HepG2 (cell line): ENCODE data around the gene SUB1. TPM values are rescaled to one million over a fixed set of nuclear protein-coding genes. Genes with fewer than 3 reads are reported as not detected.
A peak's percentile ranks its signal among the peaks of the same experiment; 100 is the strongest.
"Not testable (repeated sequence)": the region's sequence is repeated elsewhere in the genome, so short reads cannot be mapped to it uniquely, and the experiment has no call there.

ENCODE experiments used
- DMAP1 ChIP-seq: IDR thresholded peaks from 2 replicates; pipeline ENCODE4 v1.6.1; 2016
- DR1 ChIP-seq: sonication (generic); formaldehyde crosslinking; IDR thresholded peaks from 2 replicates; pipeline ENCODE4 v1.8.0; 2021; ENCODE audit warnings: mild to moderate bottlenecking, missing genetic modification reagents, inconsistent platforms
- FOXA1 ChIP-seq, 2 experiments: fragments of 450-650 bp in 1 of 2; sonication (generic) in 1 of 2; formaldehyde crosslinking in 1 of 2; IDR thresholded peaks; 2 replicates each; pipeline versions ENCODE4 v1.4.0 to v1.6.1; 2016 to 2020; ENCODE audit warnings: missing genetic modification reagents in 1 of 2
- GATA4 ChIP-seq: sonication (generic); IDR thresholded peaks from 2 replicates; pipeline ENCODE4 v1.6.1; 2016; ENCODE audit warnings: antibody characterized with exemption, low read depth, borderline replicate concordance
- MAZ ChIP-seq, 2 experiments: sonication (generic) in 1 of 2; formaldehyde crosslinking in 1 of 2; IDR thresholded peaks; 2 replicates each; pipeline versions ENCODE4 v1.5.0 to v1.6.1; 2012 to 2020; ENCODE audit warnings: low read depth in 2 of 2, mild to moderate bottlenecking in 2 of 2, borderline replicate concordance in 1 of 2, improper control_type of control experiment in 1 of 2, low read length in 1 of 2, missing genetic modification reagents in 1 of 2, moderate library complexity in 1 of 2
- PHF5A ChIP-seq: IDR thresholded peaks from one replicate; pipeline ENCODE4 v1.6.1; 2018; ENCODE audit warnings: low read depth, missing genetic modification reagents; ENCODE audit not compliant: unreplicated experiment
- POGZ ChIP-seq: sonication (generic); formaldehyde crosslinking; IDR thresholded peaks from 2 replicates; pipeline ENCODE4 v1.4.0; 2020; ENCODE audit warnings: mild to moderate bottlenecking, missing genetic modification reagents
- SP1 ChIP-seq, 2 experiments: fragments of 450-650 bp in 1 of 2; sonication (generic) in 1 of 2; formaldehyde crosslinking in 1 of 2; IDR thresholded peaks; 2 replicates each; pipeline versions ENCODE4 v1.4.0 to v1.6.1; 2016 to 2020; ENCODE audit warnings: missing genetic modification reagents in 1 of 2
- SP4 ChIP-seq: sonication (generic); formaldehyde crosslinking; IDR thresholded peaks from 2 replicates; pipeline ENCODE4 v1.8.1; 2023; ENCODE audit warnings: mild to moderate bottlenecking, missing genetic modification reagents
- TEAD3 ChIP-seq: optimal IDR thresholded peaks from 2 replicates; pipeline ENCODE3; 2016; ENCODE audit warnings: borderline replicate concordance
- ZBTB20 ChIP-seq: sonication (generic); formaldehyde crosslinking; IDR thresholded peaks from 2 replicates; pipeline ENCODE4 v1.8.1; 2023; ENCODE audit warnings: missing genetic modification reagents, low read depth, mild to moderate bottlenecking, borderline replicate concordance
- ZMYM2 ChIP-seq: sonication (generic); formaldehyde crosslinking; IDR thresholded peaks from 2 replicates; pipeline ENCODE4 v1.8.0; 2022; ENCODE audit warnings: mild to moderate bottlenecking, missing genetic modification reagents
- ZNF556 ChIP-seq: sonication (generic); formaldehyde crosslinking; IDR thresholded peaks from 2 replicates; pipeline ENCODE4 v1.4.0; 2020; ENCODE audit warnings: mild to moderate bottlenecking, missing genetic modification reagents, borderline replicate concordance
- ZNF567 ChIP-seq: sonication (generic); formaldehyde crosslinking; IDR thresholded peaks from 2 replicates; pipeline ENCODE4 v1.8.1; 2023; ENCODE audit warnings: mild to moderate bottlenecking, missing genetic modification reagents, borderline replicate concordance
- ZNF746 ChIP-seq: sonication (generic); formaldehyde crosslinking; IDR thresholded peaks from 2 replicates; pipeline ENCODE4 v1.8.0; 2022; ENCODE audit warnings: mild to moderate bottlenecking, missing genetic modification reagents
- polyA plus RNA-seq, 8 experiments: library from polyadenylated mRNA; depleted of rRNA in 3 of 8; stranded (reverse) in 7 of 8; unstranded in 1 of 8; fragments of >200 nt; fragmentation: Illumina TruSeq in 4 of 8; extraction: Trizol in 4 of 8; gene quantifications; 2 replicates each; pipeline versions ENCODE4 v1.2.1 to v1.2.3, GENCODE V29; 2011 to 2016; ENCODE audit warnings: low read depth in 4 of 8, missing spikeins in 1 of 8, mixed read lengths in 1 of 8; ENCODE audit not compliant: insufficient read depth in 1 of 8
- total RNA-seq, 5 experiments: library from RNA; depleted of rRNA; stranded (reverse); fragments of >200 nt; fragmentation: Illumina TruSeq; extraction: Trizol; gene quantifications; 2 replicates each; pipeline ENCODE4 v1.2.3, GENCODE V29; 2016; ENCODE audit warnings: low read depth in 1 of 5
- TF ChIP-seq, protein P1 (sequence below): sonication (generic); formaldehyde crosslinking; IDR thresholded peaks from 2 replicates; pipeline ENCODE4 v1.4.0; 2020; ENCODE audit warnings: missing genetic modification reagents
- TF ChIP-seq, protein P2 (sequence below): sonication (generic); formaldehyde crosslinking; IDR thresholded peaks from 2 replicates; pipeline ENCODE4 v1.5.1; 2020; ENCODE audit warnings: mild to moderate bottlenecking, missing genetic modification reagents, moderate library complexity
- TF ChIP-seq, protein P3 (sequence below): sonication (generic); formaldehyde crosslinking; IDR thresholded peaks from 2 replicates; pipeline ENCODE4 v1.5.1; 2020; ENCODE audit warnings: mild to moderate bottlenecking, missing genetic modification reagents

The SUB1 gene
- total and polyA plus RNA-seq, 2 of the 13 experiments (the other 11 are each of a cell fraction or from before 2014, with no cell fraction given): 182 to 693 TPM

DNA sequence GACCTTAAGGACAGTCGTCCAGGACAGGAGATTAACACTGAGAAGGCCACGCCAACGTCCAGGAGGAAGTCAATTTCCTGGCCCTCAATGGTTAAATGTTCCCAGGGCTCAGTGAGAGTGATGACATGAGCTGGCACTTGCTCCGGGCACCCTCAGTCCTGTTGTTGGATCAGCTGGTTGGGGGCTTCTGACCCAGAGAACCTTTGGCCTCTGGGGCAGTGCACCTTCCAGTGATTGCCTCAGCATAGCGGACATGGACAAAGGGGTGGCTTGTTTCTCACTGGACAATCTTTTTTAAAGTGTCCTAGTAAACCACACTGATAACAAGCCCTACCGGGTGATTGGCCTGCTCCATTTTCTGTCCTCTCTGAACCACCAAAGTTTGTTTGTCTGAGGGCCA is 28.8 kb upstream of the SUB1 start (continued):
- TF ChIP-seq GATA4 (peak; percentile 78; the same call in 1 of the 2 replicates), TEAD3 (CRISPR knock-in tag) (peak; percentile 76), ZNF567 (CRISPR knock-in tag) (0 out of 2 replicates have a peak, but pooled peaks have one; percentile 56), DMAP1 (CRISPR knock-in tag) (peak; percentile 72; the same call in 1 of the 2 replicates), DR1 (CRISPR knock-in tag) (0 out of 2 replicates have a peak, but pooled peaks have one; percentile 34), MAZ (CRISPR knock-in tag; IDR thresholded peaks at IDR 0.05; ENCODE audit: low read depth) (peak; percentile 77), SP1 (CRISPR knock-in tag; IDR thresholded peaks at IDR 0.05) (0 out of 2 replicates have a peak, but pooled peaks have one; percentile 16), PHF5A (CRISPR knock-in tag) (peak; percentile 79), ZBTB20 (peak; percentile 69; the same call in 1 of the 2 replicates), ZMYM2 (0 out of 2 replicates have a peak, but pooled peaks have one; percentile 35), FOXA1 (IDR thresholded peaks at IDR 0.05) (peak; percentile 52; the same call in 1 of the 2 replicates), FOXA1 (CRISPR knock-in tag; IDR thresholded peaks at IDR 0.05) (peak; percentile 96), ZNF556 (CRISPR knock-in tag) (peak; percentile 67; the same call in 1 of the 2 replicates), SP4 (peak; percentile 70), ZNF746 (CRISPR knock-in tag) (0 out of 2 replicates have a peak, but pooled peaks have one; percentile 42), POGZ (peak; percentile 94)
- TF ChIP-seq, protein P1, sequence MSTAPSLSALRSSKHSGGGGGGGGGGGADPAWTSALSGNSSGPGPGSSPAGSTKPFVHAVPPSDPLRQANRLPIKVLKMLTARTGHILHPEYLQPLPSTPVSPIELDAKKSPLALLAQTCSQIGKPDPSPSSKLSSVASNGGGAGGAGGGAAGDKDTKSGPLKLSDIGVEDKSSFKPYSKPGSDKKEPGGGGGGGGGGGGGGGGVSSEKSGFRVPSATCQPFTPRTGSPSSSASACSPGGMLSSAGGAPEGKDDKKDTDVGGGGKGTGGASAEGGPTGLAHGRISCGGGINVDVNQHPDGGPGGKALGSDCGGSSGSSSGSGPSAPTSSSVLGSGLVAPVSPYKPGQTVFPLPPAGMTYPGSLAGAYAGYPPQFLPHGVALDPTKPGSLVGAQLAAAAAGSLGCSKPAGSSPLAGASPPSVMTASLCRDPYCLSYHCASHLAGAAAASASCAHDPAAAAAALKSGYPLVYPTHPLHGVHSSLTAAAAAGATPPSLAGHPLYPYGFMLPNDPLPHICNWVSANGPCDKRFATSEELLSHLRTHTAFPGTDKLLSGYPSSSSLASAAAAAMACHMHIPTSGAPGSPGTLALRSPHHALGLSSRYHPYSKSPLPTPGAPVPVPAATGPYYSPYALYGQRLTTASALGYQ (CRISPR knock-in tag): peak; percentile 86
- TF ChIP-seq, protein P2, sequence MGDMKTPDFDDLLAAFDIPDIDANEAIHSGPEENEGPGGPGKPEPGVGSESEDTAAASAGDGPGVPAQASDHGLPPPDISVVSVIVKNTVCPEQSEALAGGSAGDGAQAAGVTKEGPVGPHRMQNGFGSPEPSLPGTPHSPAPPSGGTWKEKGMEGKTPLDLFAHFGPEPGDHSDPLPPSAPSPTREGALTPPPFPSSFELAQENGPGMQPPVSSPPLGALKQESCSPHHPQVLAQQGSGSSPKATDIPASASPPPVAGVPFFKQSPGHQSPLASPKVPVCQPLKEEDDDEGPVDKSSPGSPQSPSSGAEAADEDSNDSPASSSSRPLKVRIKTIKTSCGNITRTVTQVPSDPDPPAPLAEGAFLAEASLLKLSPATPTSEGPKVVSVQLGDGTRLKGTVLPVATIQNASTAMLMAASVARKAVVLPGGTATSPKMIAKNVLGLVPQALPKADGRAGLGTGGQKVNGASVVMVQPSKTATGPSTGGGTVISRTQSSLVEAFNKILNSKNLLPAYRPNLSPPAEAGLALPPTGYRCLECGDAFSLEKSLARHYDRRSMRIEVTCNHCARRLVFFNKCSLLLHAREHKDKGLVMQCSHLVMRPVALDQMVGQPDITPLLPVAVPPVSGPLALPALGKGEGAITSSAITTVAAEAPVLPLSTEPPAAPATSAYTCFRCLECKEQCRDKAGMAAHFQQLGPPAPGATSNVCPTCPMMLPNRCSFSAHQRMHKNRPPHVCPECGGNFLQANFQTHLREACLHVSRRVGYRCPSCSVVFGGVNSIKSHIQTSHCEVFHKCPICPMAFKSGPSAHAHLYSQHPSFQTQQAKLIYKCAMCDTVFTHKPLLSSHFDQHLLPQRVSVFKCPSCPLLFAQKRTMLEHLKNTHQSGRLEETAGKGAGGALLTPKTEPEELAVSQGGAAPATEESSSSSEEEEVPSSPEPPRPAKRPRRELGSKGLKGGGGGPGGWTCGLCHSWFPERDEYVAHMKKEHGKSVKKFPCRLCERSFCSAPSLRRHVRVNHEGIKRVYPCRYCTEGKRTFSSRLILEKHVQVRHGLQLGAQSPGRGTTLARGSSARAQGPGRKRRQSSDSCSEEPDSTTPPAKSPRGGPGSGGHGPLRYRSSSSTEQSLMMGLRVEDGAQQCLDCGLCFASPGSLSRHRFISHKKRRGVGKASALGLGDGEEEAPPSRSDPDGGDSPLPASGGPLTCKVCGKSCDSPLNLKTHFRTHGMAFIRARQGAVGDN (CRISPR knock-in tag): peak; percentile 82
- TF ChIP-seq MAZ (IDR thresholded peaks at IDR 0.05; ENCODE audit: borderline replicate concordance, low read depth, low read length); SP1 (IDR thresholded peaks at IDR 0.05): not testable (repeated sequence)
- TF ChIP-seq, protein P3, sequence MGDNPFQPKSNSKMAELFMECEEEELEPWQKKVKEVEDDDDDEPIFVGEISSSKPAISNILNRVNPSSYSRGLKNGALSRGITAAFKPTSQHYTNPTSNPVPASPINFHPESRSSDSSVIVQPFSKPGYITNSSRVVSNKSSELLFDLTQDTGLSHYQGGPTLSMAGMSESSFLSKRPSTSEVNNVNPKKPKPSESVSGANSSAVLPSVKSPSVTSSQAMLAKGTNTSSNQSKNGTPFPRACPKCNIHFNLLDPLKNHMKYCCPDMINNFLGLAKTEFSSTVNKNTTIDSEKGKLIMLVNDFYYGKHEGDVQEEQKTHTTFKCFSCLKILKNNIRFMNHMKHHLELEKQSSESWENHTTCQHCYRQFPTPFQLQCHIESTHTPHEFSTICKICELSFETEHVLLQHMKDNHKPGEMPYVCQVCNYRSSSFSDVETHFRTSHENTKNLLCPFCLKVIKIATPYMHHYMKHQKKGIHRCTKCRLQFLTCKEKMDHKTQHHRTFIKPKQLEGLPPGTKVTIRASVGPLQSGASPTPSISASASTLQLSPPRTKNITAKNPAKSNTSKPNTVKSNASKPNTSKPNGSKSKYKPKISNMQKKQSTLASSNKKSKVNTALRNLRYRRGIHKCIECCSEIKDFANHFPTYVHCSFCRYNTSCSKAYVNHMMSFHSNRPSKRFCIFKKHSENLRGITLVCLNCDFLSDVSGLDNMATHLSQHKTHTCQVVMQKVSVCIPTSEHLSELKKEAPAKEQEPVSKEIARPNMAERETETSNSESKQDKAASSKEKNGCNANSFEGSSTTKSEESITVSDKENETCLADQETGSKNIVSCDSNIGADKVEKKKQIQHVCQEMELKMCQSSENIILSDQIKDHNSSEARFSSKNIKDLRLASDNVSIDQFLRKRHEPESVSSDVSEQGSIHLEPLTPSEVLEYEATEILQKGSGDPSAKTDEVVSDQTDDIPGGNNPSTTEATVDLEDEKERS: 0 out of 2 replicates have a peak, but pooled peaks have one; percentile 72
